IMR-90 (cell line): ENCODE measurements around the gene ZBTB32. TPM values are rescaled to one million over a fixed set of nuclear protein-coding genes. Genes with fewer than 3 reads are reported as not detected.

Experiments used
- ATAC-seq: fragments of 200-7000 bp; cut with Tn5 transposase; 2 replicates; pipeline ENCODE4 v1.9.1; 2020; ENCODE audit warnings: low read depth, mild to moderate bottlenecking, moderate library complexity
- BruUV-seq: library from RNA; stranded (reverse); fragments of 400-500 nt; replicated peaks from 2 replicates; lab custom pipeline; 2021; lab: Mats Ljungman, UMichigan
- CTCF ChIA-PET: fragments of 300-600 bp; formaldehyde crosslinking; extraction: SDS; loops from one replicate; lab custom pipeline; 2021; ENCODE audit warnings: antibody characterized with exemption; lab: Yijun Ruan, JAX
- POLR2A ChIA-PET: fragments of 300-600 bp; sonication (Branson Sonifier 250); formaldehyde crosslinking; loops from one replicate; lab custom pipeline; 2022; ENCODE audit warnings: antibody characterized with exemption; ENCODE audit not compliant: unreplicated experiment; lab: Charles Lee
- DNase-seq: peaks from one replicate; pipeline ENCODE4 v3.0.0; 2013
- H2AFZ ChIP-seq: replicated peaks from 2 replicates; pipeline ENCODE3; 2013; ENCODE audit warnings: low read length, mild to moderate bottlenecking; ENCODE audit not compliant: poor library complexity
- H2AK5ac ChIP-seq: 2 replicates; pipeline ENCODE4 v1.6.1; 2013; ENCODE audit warnings: low read depth, low read length, inconsistent platforms
- H2AK9ac ChIP-seq: replicated peaks from 2 replicates; pipeline ENCODE3; 2013; ENCODE audit warnings: mild to moderate bottlenecking, low read depth, low read length, moderate library complexity; ENCODE audit not compliant: poor library complexity
- H2BK120ac ChIP-seq: 2 replicates; pipeline ENCODE4 v1.6.1; 2013; ENCODE audit warnings: low read depth, low read length, inconsistent platforms
- H2BK15ac ChIP-seq: 3 replicates; pipeline ENCODE4 v1.6.1; 2013; ENCODE audit warnings: low read depth, low read length, inconsistent platforms
- H2BK20ac ChIP-seq: 2 replicates; pipeline ENCODE4 v1.6.1; 2013; ENCODE audit warnings: low read depth, mild to moderate bottlenecking, inconsistent platforms, low read length, moderate library complexity
- H2BK5ac ChIP-seq: 2 replicates; pipeline ENCODE4 v1.6.1; 2013; ENCODE audit warnings: mild to moderate bottlenecking, low read depth, low read length, inconsistent platforms; ENCODE audit not compliant: poor library complexity, severe bottlenecking
- H3K14ac ChIP-seq: replicated peaks from 2 replicates; pipeline ENCODE4 v1.6.1; 2013; ENCODE audit warnings: low read depth, low read length, inconsistent platforms
- H3K18ac ChIP-seq: 2 replicates; pipeline ENCODE4 v1.6.1; 2013; ENCODE audit warnings: low read depth, low read length, control low read depth
- H3K23ac ChIP-seq: 2 replicates; pipeline ENCODE4 v1.6.1; 2013; ENCODE audit warnings: low read depth, low read length, inconsistent platforms
- H3K27ac ChIP-seq: 2 replicates; pipeline ENCODE4 v1.5.1; 2013; ENCODE audit warnings: mild to moderate bottlenecking, control low read depth, low read length; ENCODE audit not compliant: insufficient read depth
- H3K27me3 ChIP-seq: 2 replicates; pipeline ENCODE4 v1.6.1; 2013; ENCODE audit warnings: low read length; ENCODE audit not compliant: control insufficient read depth, insufficient read depth
- H3K36me3 ChIP-seq: 2 replicates; pipeline ENCODE4 v1.6.1; 2013; ENCODE audit warnings: low read length, mixed read lengths; ENCODE audit not compliant: control insufficient read depth, insufficient read depth
- H3K4ac ChIP-seq: 2 replicates; pipeline ENCODE4 v1.6.1; 2013; ENCODE audit warnings: low read depth, low read length, inconsistent platforms
- H3K4me1 ChIP-seq: 2 replicates; pipeline ENCODE4 v1.6.1; 2013; ENCODE audit warnings: low read length, mixed read lengths; ENCODE audit not compliant: control insufficient read depth, insufficient read depth
- H3K4me2 ChIP-seq: 2 replicates; pipeline ENCODE4 v1.6.1; 2013; ENCODE audit warnings: low read depth, mild to moderate bottlenecking, control low read depth, low read length, moderate library complexity
- H3K4me3 ChIP-seq: 2 replicates; pipeline ENCODE4 v1.5.1; 2013; ENCODE audit warnings: low read depth, mild to moderate bottlenecking, control low read depth, low read length, moderate library complexity; ENCODE audit not compliant: insufficient read depth
- H3K56ac ChIP-seq: 2 replicates; pipeline ENCODE4 v1.6.1; 2013; ENCODE audit warnings: low read length, inconsistent platforms; ENCODE audit not compliant: insufficient read depth; ENCODE audit errors: extremely low read depth
- H3K79me1 ChIP-seq, 2 experiments: 2 replicates each; pipeline ENCODE4 v1.6.1; 2013; ENCODE audit warnings: low read length in 2 of 2, inconsistent platforms in 1 of 2, low read depth in 1 of 2
- H3K9ac ChIP-seq: 2 replicates; pipeline ENCODE4 v1.6.1; 2013; ENCODE audit warnings: low read depth, low read length, control low read depth
- H3K9me1 ChIP-seq: 2 replicates; pipeline ENCODE4 v1.6.1; 2013; ENCODE audit warnings: low read length, inconsistent platforms; ENCODE audit not compliant: insufficient read depth
- H3K9me3 ChIP-seq: 2 replicates; pipeline ENCODE4 v1.6.1; 2013; ENCODE audit warnings: low read length; ENCODE audit not compliant: control insufficient read depth, insufficient read depth
- H4K20me1 ChIP-seq: 2 replicates; pipeline ENCODE4 v1.6.1; 2013; ENCODE audit warnings: low read length, inconsistent platforms; ENCODE audit not compliant: insufficient read depth
- H4K5ac ChIP-seq: 2 replicates; pipeline ENCODE4 v1.6.1; 2013; ENCODE audit warnings: mild to moderate bottlenecking, low read depth, low read length, control low read depth
- H4K8ac ChIP-seq, 2 experiments: 2 replicates each; pipeline ENCODE4 v1.6.1; 2013; ENCODE audit warnings: low read depth in 2 of 2, low read length in 2 of 2, control low read depth in 1 of 2, inconsistent platforms in 1 of 2
- H4K91ac ChIP-seq: 2 replicates; pipeline ENCODE4 v1.6.1; 2013; ENCODE audit warnings: low read depth, low read length, inconsistent platforms; ENCODE audit not compliant: insufficient read depth
- BHLHE40 ChIP-seq: fragments of 150-350 bp; IDR thresholded peaks from 2 replicates; pipeline ENCODE4 v1.6.1; 2016; ENCODE audit warnings: mild to moderate bottlenecking, low read depth, low read length
- CEBPB ChIP-seq: IDR thresholded peaks from 2 replicates; pipeline ENCODE4 v1.6.1; 2012; ENCODE audit warnings: low read depth, low read length, improper control_type of control experiment
- CHD1 ChIP-seq: IDR thresholded peaks from 2 replicates; pipeline ENCODE4 v1.6.1; 2012; ENCODE audit warnings: low read depth, low read length, improper control_type of control experiment
- CTCF ChIP-seq: conservative IDR thresholded peaks from 2 replicates; pipeline ENCODE4 v1.5.1; 2012; ENCODE audit warnings: mild to moderate bottlenecking, low read depth, low read length, improper control_type of control experiment
- ELK1 ChIP-seq: fragments of 150-350 bp; IDR thresholded peaks from 2 replicates; pipeline ENCODE4 v1.6.1; 2016; ENCODE audit warnings: low read depth, mild to moderate bottlenecking, low read length, moderate library complexity, borderline replicate concordance
- FOS ChIP-seq: fragments of 150-350 bp; IDR thresholded peaks from 2 replicates; pipeline ENCODE4 v1.6.1; 2016; ENCODE audit warnings: low read depth, low read length
- MAFK ChIP-seq: IDR thresholded peaks from 2 replicates; pipeline ENCODE4 v1.6.1; 2012; ENCODE audit warnings: low read depth, low read length, improper control_type of control experiment
- MAZ ChIP-seq: IDR thresholded peaks from 2 replicates; pipeline ENCODE4 v1.6.1; 2012; ENCODE audit warnings: low read depth, mild to moderate bottlenecking, low read length, improper control_type of control experiment, moderate library complexity, borderline replicate concordance
- NFE2L2 ChIP-seq: fragments of 150-350 bp; IDR thresholded peaks from 2 replicates; pipeline ENCODE4 v1.6.1; 2016; ENCODE audit warnings: low read depth, mild to moderate bottlenecking, low read length
- POLR2A ChIP-seq: IDR thresholded peaks from 2 replicates; pipeline ENCODE4 v1.6.1; 2012; ENCODE audit warnings: mild to moderate bottlenecking, low read depth, low read length
- RAD21 ChIP-seq: IDR thresholded peaks from 2 replicates; pipeline ENCODE4 v1.6.1; 2012; ENCODE audit warnings: low read length, improper control_type of control experiment
- WGBS, 2 experiments: methylation state at CpG; one replicate each; pipeline versions ENCODE4 v1.1.5 to v1.1.7; 2013; ENCODE audit warnings: missing lambda C conversion rate in 2 of 2; ENCODE audit not compliant: insufficient read length in 1 of 2; ENCODE audit errors: extremely low coverage in 2 of 2; 5-methylcytosine and 5-hydroxymethylcytosine counted together
- dilution Hi-C: fragments of 300-500 bp; cut with HindIII; formaldehyde crosslinking; loops from one replicate; pipeline ENCODE4 v1.14.3; 2018; ENCODE audit warnings: low sequenced_read_pairs; ENCODE audit not compliant: unreplicated experiment
- in situ Hi-C: fragments of 300-500 bp; cut with MboI; formaldehyde crosslinking; loops from 3 replicates; pipeline ENCODE4 v1.14.3; 2019; ENCODE audit warnings: low sequenced_read_pairs, inconsistent platforms, mixed read lengths
- intact Hi-C: fragments of 100-400 bp; cut with micrococcal nuclease; formaldehyde crosslinking; loops from 2 replicates; pipeline ENCODE4 v1.10.0; 2022
- polyA plus RNA-seq, 3 experiments: library from polyadenylated mRNA; depleted of rRNA; stranded (reverse); fragments of >200 nt; gene quantifications; 2 replicates each; pipeline ENCODE4 v1.2.3, GENCODE V29; 2012; ENCODE audit warnings: low replicate concordance in 1 of 3
- total RNA-seq: library from RNA; depleted of rRNA; stranded (reverse); fragments of >200 nt; gene quantifications from 2 replicates; pipeline ENCODE4 v1.2.3, GENCODE V29; 2012

Gene ZBTB32
- total and polyA plus RNA-seq, 2 of the 4 experiments (the other 2 are of a cell fraction), result not detected

GRCh38 chr19:35721374-35721773 lies 17.0 kb downstream of the ZBTB32 start:
- Histone ChIP-seq H4K91ac (no peak overlapping the region), H3K4me3 (no peak overlapping the region), H3K23ac (no peak overlapping the region), H2AK9ac (no peak overlapping the region), H3K27ac (no peak overlapping the region), H2BK15ac (no peak overlapping the region), H3K4ac (no peak overlapping the region), H3K27me3 (no peaks in the 10 kb centered on the region), H2BK120ac (no peak overlapping the region), H4K20me1 (peaks cover 29% of the 10 kb centered on the region), H2AFZ (no peak overlapping the region), H4K5ac (no peak overlapping the region), H3K4me2 (no peak overlapping the region), H3K18ac (no peak overlapping the region), H3K9ac (no peak overlapping the region), H3K14ac (no peak overlapping the region), H2AK5ac (no peak overlapping the region), H2BK20ac (no peak overlapping the region), H3K9me1 (no peaks in the 10 kb centered on the region; the same call in 1 of the 2 replicates), H3K4me1 (peaks cover 6% of the 10 kb centered on the region), H3K56ac (no peak overlapping the region), H3K36me3 (peaks cover 55% of the 10 kb centered on the region), H2BK5ac (no peak overlapping the region), H3K79me1 (peaks cover 16 to 46% of the 10 kb centered on the region in 2 experiments; a peak in 3 of 4 replicates), H3K9me3 (no peaks in the 10 kb centered on the region), H4K8ac (no peak overlapping the region)
- intact Hi-C loops, result no loop called here
- 95% methylated on average over 9 of the region's 16 CpGs; no CpG with 5 or more reads in 1 of the 2 experiments for WGBS, 2 experiments
- in situ Hi-C loops, result no loop called here
- ATAC-seq, result no peak
- POLR2A ChIA-PET, result no interaction called here
- no TSS peak for BruUV-seq
- no peak for TF ChIP-seq FOS
- no peak for TF ChIP-seq POLR2A
- no peak for TF ChIP-seq RAD21
- TF ChIP-seq BHLHE40, result no peak
- TF ChIP-seq ELK1, result no peak
- no peak for TF ChIP-seq MAFK
- no peak for TF ChIP-seq CEBPB
- no peak for TF ChIP-seq CTCF
- no peak for TF ChIP-seq CHD1
- TF ChIP-seq MAZ, result no peak
- no peak for TF ChIP-seq NFE2L2
- dilution Hi-C loops, result no loop called here
- no peak for DNase-seq
- CTCF ChIA-PET, result no interaction called here
